Measurements from ENCODE around the gene PTPN2.

- TF ChIP-seq CTCF (IDR thresholded peaks at IDR 0.05; ENCODE audit: low read depth, low read length) (no peak), EZH2phosphoT487 (IDR thresholded peaks at IDR 0.05; ENCODE audit: low read depth) (no peak)
These were observed 22.1 kb upstream of the PTPN2 start for GRCh38 chr18:12906119-12906518.
